Nephron (organoid): ENCODE results near the gene HAPSTR1.

Experiments
- H3K27ac Mint-ChIP-seq, 3 experiments: 2 replicates each; pipeline ENCODE4 v1.8.0; 2020; ENCODE audit warnings: mixed read lengths in 3 of 3, mild to moderate bottlenecking in 2 of 3, moderate library complexity in 1 of 3
- H3K27me3 Mint-ChIP-seq: 2 replicates; pipeline ENCODE4 v1.8.0; 2021; ENCODE audit warnings: low read depth, mild to moderate bottlenecking, moderate library complexity, mixed read lengths
- H3K36me3 Mint-ChIP-seq: 2 replicates; pipeline ENCODE4 v1.8.0; 2020; ENCODE audit warnings: low read depth, mixed read lengths
- H3K4me1 Mint-ChIP-seq: 2 replicates; pipeline ENCODE4 v1.8.0; 2020; ENCODE audit warnings: mixed read lengths
- H3K4me3 Mint-ChIP-seq, 3 experiments: 2 replicates each; pipeline ENCODE4 v1.8.0; 2020; ENCODE audit warnings: mild to moderate bottlenecking in 3 of 3, mixed read lengths in 3 of 3, moderate library complexity in 2 of 3
- H3K9me3 Mint-ChIP-seq: 2 replicates; pipeline ENCODE4 v1.8.0; 2020; ENCODE audit warnings: mixed read lengths
- CTCF ChIP-seq, 3 experiments: fragments of 200-600 bp; sonication (generic); IDR thresholded peaks; one replicate each; pipeline ENCODE4 v1.5.0; 2021; ENCODE audit warnings: antibody characterized with exemption in 3 of 3; ENCODE audit not compliant: unreplicated experiment in 3 of 3

The HAPSTR1 gene

GRCh38 chr16:9116141-9116540 lies 24.7 kb downstream of the HAPSTR1 start:
- Mint-ChIP-seq H3K36me3 (peaks cover 83% of the 10 kb centered on the region), H3K27ac (no peak overlapping the region), H3K4me3 (no peak overlapping the region), H3K9me3 (no peaks in the 10 kb centered on the region), H3K4me1 (peaks cover 30% of the 10 kb centered on the region), H3K27me3 (no peaks in the 10 kb centered on the region)
- no peak for TF ChIP-seq CTCF (IDR thresholded peaks at IDR 0.05; ENCODE audit: unreplicated experiment in 3 of 3)

DNA sequence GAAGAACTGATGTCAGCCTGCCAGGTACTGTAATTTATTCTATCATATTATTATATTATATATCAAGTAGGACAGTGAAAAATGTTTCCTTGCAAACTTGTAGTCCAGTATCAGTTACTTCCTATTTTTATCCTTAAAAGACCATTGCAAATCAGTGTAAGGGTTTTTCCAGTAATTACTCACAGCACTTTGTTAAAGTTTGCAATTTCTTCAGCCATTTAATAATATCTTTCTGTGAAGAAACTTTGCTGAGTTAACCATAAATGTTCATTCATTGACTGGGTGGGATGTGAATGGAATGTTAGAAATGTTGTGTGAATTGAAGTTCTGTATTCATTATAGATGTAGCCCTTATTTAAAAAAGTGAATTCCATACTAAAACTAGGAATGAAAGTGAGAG lies 26.7 kb downstream of the HAPSTR1 start:
- Mint-ChIP-seq H3K36me3 (peaks cover 81% of the 10 kb centered on the region), H3K4me1 (peaks cover 16% of the 10 kb centered on the region), H3K4me3 (no peak overlapping the region)

GRCh38 chr16:9119795-9120194 lies 28.4 kb downstream of the HAPSTR1 start:
- H3K27ac Mint-ChIP-seq, result no peak overlapping the region
- H3K27me3 Mint-ChIP-seq, result no peaks in the 10 kb centered on the region
- peaks cover 77% of the 10 kb centered on the region for H3K36me3 Mint-ChIP-seq
- no peak for TF ChIP-seq CTCF (IDR thresholded peaks at IDR 0.05; ENCODE audit: unreplicated experiment in 3 of 3)
- H3K9me3 Mint-ChIP-seq, result no peaks in the 10 kb centered on the region
- peaks cover under 1% of the 10 kb centered on the region for H3K4me1 Mint-ChIP-seq
- H3K4me3 Mint-ChIP-seq, result no peak overlapping the region

More for the DNA sequence above, 26.7 kb downstream of the HAPSTR1 start:
- TF ChIP-seq CTCF (IDR thresholded peaks at IDR 0.05; ENCODE audit: unreplicated experiment in 3 of 3), result no peak
- no peaks in the 10 kb centered on the region for H3K9me3 Mint-ChIP-seq
- no peaks in the 10 kb centered on the region for H3K27me3 Mint-ChIP-seq
- peak overlapping the region in 1 of 3 experiments; percentile 42 for H3K27ac Mint-ChIP-seq

DNA sequence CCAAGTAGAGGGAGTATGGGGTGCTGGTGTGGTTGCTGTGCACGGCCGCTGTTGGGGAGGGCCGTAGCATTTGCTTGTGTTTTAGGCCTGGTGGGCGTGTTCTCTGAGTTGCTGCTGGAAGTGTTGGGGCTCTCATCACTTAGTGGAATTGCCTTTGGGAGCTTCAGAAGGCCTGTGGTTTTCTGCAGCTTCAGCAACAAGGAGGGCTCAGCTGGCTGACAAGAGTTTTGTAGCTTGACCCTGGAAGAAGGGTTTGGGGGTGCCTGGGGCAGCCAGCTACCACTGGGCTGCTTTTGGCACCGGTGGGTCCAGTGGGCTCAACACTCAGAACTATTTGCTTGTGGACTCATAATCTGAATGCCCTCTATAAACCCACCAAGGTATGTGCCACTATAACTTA lies 30.9 kb downstream of the HAPSTR1 start:
- H3K36me3 Mint-ChIP-seq, result peaks cover 55% of the 10 kb centered on the region
- no peaks in the 10 kb centered on the region for H3K4me1 Mint-ChIP-seq
- no peaks in the 10 kb centered on the region for H3K9me3 Mint-ChIP-seq
- H3K4me3 Mint-ChIP-seq, result no peak overlapping the region
- TF ChIP-seq CTCF (IDR thresholded peaks at IDR 0.05; ENCODE audit: unreplicated experiment in 3 of 3), result no peak
- no peak overlapping the region for H3K27ac Mint-ChIP-seq
- H3K27me3 Mint-ChIP-seq, result no peaks in the 10 kb centered on the region

GRCh38 chr16:9122969-9123368 lies 31.5 kb downstream of the HAPSTR1 start:
- Mint-ChIP-seq H3K4me1 (no peaks in the 10 kb centered on the region), H3K9me3 (no peaks in the 10 kb centered on the region), H3K4me3 (no peak overlapping the region), H3K27me3 (no peaks in the 10 kb centered on the region), H3K27ac (no peak overlapping the region), H3K36me3 (peaks cover 49% of the 10 kb centered on the region)
- no peak for TF ChIP-seq CTCF (IDR thresholded peaks at IDR 0.05; ENCODE audit: unreplicated experiment in 3 of 3)

DNA sequence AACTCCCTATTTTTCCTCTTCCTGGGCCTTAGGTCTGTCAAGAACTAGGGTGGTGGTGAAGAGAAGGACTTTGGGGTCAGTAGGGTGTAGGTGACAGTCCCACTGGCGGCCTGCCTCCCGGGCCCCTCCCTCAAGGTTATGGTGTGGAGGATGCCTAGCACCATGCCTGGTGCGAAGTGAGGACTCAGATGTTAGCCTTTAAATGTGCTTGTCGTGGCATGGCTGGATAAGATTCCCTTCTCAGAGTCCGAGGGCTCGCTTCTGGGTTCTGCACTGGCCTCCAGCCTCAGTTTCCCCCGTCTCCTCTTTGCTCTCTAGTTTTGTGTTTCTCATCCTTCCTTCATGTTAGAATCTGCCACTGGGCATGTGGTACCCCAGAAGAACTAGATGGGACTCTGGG lies 32.0 kb downstream of the HAPSTR1 start:
- no peak overlapping the region for H3K27ac Mint-ChIP-seq
- no peaks in the 10 kb centered on the region for H3K27me3 Mint-ChIP-seq
- no peak overlapping the region for H3K4me3 Mint-ChIP-seq
- TF ChIP-seq CTCF (IDR thresholded peaks at IDR 0.05; ENCODE audit: unreplicated experiment in 3 of 3), result no peak
- no peaks in the 10 kb centered on the region for H3K9me3 Mint-ChIP-seq
- H3K4me1 Mint-ChIP-seq, result no peaks in the 10 kb centered on the region
- peaks cover 44% of the 10 kb centered on the region for H3K36me3 Mint-ChIP-seq
